Nephron progenitor cell (in vitro differentiated cells): ENCODE measurements around the gene TRPM5.
"Not testable (repeated sequence)": the region's sequence is repeated elsewhere in the genome, so short reads cannot be mapped to it uniquely, and the experiment has no call there.

Source experiments
- DNase-seq: peaks from one replicate; pipeline ENCODE4 v3.0.0; 2021
- H3K27ac Mint-ChIP-seq: 2 replicates; pipeline ENCODE4 v1.8.0; 2021; ENCODE audit warnings: mild to moderate bottlenecking, moderate library complexity, mixed read lengths
- H3K27me3 Mint-ChIP-seq: 2 replicates; pipeline ENCODE4 v1.8.0; 2021; ENCODE audit warnings: mild to moderate bottlenecking, low read depth, mixed read lengths; ENCODE audit not compliant: poor library complexity
- H3K36me3 Mint-ChIP-seq: 2 replicates; pipeline ENCODE4 v1.8.0; 2021; ENCODE audit warnings: low read depth, mixed read lengths
- H3K4me1 Mint-ChIP-seq: 2 replicates; pipeline ENCODE4 v1.8.0; 2021; ENCODE audit warnings: mixed read lengths
- H3K4me3 Mint-ChIP-seq: 2 replicates; pipeline ENCODE4 v1.8.0; 2021; ENCODE audit warnings: mild to moderate bottlenecking, moderate library complexity, mixed read lengths
- H3K9me3 Mint-ChIP-seq: 2 replicates; pipeline ENCODE4 v1.8.0; 2021; ENCODE audit warnings: mild to moderate bottlenecking, moderate library complexity, mixed read lengths
- CTCF ChIP-seq: fragments of 200-600 bp; sonication (generic); IDR thresholded peaks from 2 replicates; pipeline ENCODE4 v1.5.0; 2021; ENCODE audit warnings: antibody characterized with exemption

Gene TRPM5

GRCh38 chr11:2482745-2483144 lies 38.4 kb upstream of the TRPM5 start:
- H3K27ac Mint-ChIP-seq = no peak overlapping the region
- no peak for TF ChIP-seq CTCF
- no peak for DNase-seq
- H3K36me3 Mint-ChIP-seq = peaks cover 5% of the 10 kb centered on the region
- H3K9me3 Mint-ChIP-seq = peaks cover 62% of the 10 kb centered on the region
- peaks cover 65% of the 10 kb centered on the region for H3K27me3 Mint-ChIP-seq
- H3K4me3 Mint-ChIP-seq = no peak overlapping the region
- peaks cover 12% of the 10 kb centered on the region for H3K4me1 Mint-ChIP-seq

- H3K27me3 Mint-ChIP-seq = peaks cover 69% of the 10 kb centered on the region
- H3K4me1 Mint-ChIP-seq = peaks cover 12% of the 10 kb centered on the region
- DNase-seq = no peak
- H3K4me3 Mint-ChIP-seq = no peak overlapping the region
- no peak for TF ChIP-seq CTCF
- peaks cover 5% of the 10 kb centered on the region for H3K36me3 Mint-ChIP-seq
- H3K9me3 Mint-ChIP-seq = peaks cover 60% of the 10 kb centered on the region
- no peak overlapping the region for H3K27ac Mint-ChIP-seq
These were observed 37.9 kb upstream of the TRPM5 start for GRCh38 chr11:2482204-2482603.

- Mint-ChIP-seq H3K27ac (no peak overlapping the region), H3K4me1 (peaks cover 12% of the 10 kb centered on the region), H3K27me3 (peaks cover 72% of the 10 kb centered on the region), H3K36me3 (peaks cover 5% of the 10 kb centered on the region), H3K4me3 (no peak overlapping the region), H3K9me3 (peaks cover 56% of the 10 kb centered on the region)
- DNase-seq = no peak
- TF ChIP-seq CTCF = no peak
These were observed 36.9 kb upstream of the TRPM5 start for GRCh38 chr11:2481253-2481652.

- DNase-seq = no peak
- Mint-ChIP-seq H3K27me3 (peaks cover 73% of the 10 kb centered on the region), H3K9me3 (peaks cover 53% of the 10 kb centered on the region), H3K4me3 (no peak overlapping the region), H3K36me3 (peaks cover 5% of the 10 kb centered on the region), H3K4me1 (peaks cover 12% of the 10 kb centered on the region), H3K27ac (no peak overlapping the region)
- no peak for TF ChIP-seq CTCF
These were observed 36.5 kb upstream of the TRPM5 start for GRCh38 chr11:2480874-2481220.

GRCh38 chr11:2480067-2480873 lies 36.0 kb upstream of the TRPM5 start:
- not testable (repeated sequence) for H3K36me3 Mint-ChIP-seq, H3K27ac Mint-ChIP-seq, DNase-seq, H3K4me3 Mint-ChIP-seq
- peaks cover 12% of the 10 kb centered on the region for H3K4me1 Mint-ChIP-seq
- peaks cover 73% of the 10 kb centered on the region for H3K27me3 Mint-ChIP-seq
- H3K9me3 Mint-ChIP-seq = peaks cover 48% of the 10 kb centered on the region

GRCh38 chr11:2477936-2478335 lies 33.6 kb upstream of the TRPM5 start:
- H3K4me3 Mint-ChIP-seq = no peak overlapping the region
- no peak for TF ChIP-seq CTCF
- no peak overlapping the region for H3K27ac Mint-ChIP-seq
- peaks cover 56% of the 10 kb centered on the region for H3K27me3 Mint-ChIP-seq
- peaks cover 4% of the 10 kb centered on the region for H3K4me1 Mint-ChIP-seq
- DNase-seq = no peak
- peaks cover 48% of the 10 kb centered on the region for H3K9me3 Mint-ChIP-seq
- H3K36me3 Mint-ChIP-seq = peaks cover 5% of the 10 kb centered on the region
